CD14-positive monocyte (primary cell): ENCODE results near the gene YBX1. TPM values are rescaled to one million over a fixed set of nuclear protein-coding genes. Genes with fewer than 3 reads are reported as not detected.

ENCODE experiments used
- DNase-seq, 3 donors: peaks; one replicate each; pipeline ENCODE4 v3.0.0-alpha.2; 2011 to 2022
- H2AFZ ChIP-seq: 2 replicates; pipeline ENCODE4 v1.6.0; 2012; ENCODE audit warnings: mild to moderate bottlenecking, low read depth, low read length, inconsistent platforms; ENCODE audit not compliant: insufficient read depth, poor library complexity, severe bottlenecking
- H3K27ac ChIP-seq, 2 donors: 1 replicate in 1 of 2; 2 replicates in 1 of 2; pipeline ENCODE4 v1.5.1; 2012 to 2013; ENCODE audit warnings: low read length in 2 of 2, control low read depth in 1 of 2, inconsistent platforms in 1 of 2, low read depth in 1 of 2, mild to moderate bottlenecking in 1 of 2
- H3K27me3 ChIP-seq, 2 donors: one replicate each; pipeline versions ENCODE4 v1.6.0 to v1.6.1; 2011 to 2013; ENCODE audit warnings: low read length in 2 of 2; ENCODE audit not compliant: control insufficient read depth in 2 of 2, insufficient read depth in 2 of 2
- H3K36me3 ChIP-seq, 2 donors: replicated peaks in 1 of 2; 1 replicate in 1 of 2; 2 replicates in 1 of 2; pipeline versions ENCODE4 v1.5.1 to v1.6.1; 2012 to 2013; ENCODE audit warnings: low read length in 2 of 2, control low read depth in 1 of 2, inconsistent platforms in 1 of 2, mild to moderate bottlenecking in 1 of 2; ENCODE audit not compliant: insufficient read depth in 2 of 2, control insufficient read depth in 1 of 2
- H3K4me1 ChIP-seq, 2 donors: 1 replicate in 1 of 2; 2 replicates in 1 of 2; pipeline versions ENCODE4 v1.5.1 to v1.6.1; 2012 to 2013; ENCODE audit warnings: low read length in 2 of 2, control low read depth in 1 of 2, inconsistent platforms in 1 of 2, mild to moderate bottlenecking in 1 of 2, moderate library complexity in 1 of 2; ENCODE audit not compliant: insufficient read depth in 2 of 2, control insufficient read depth in 1 of 2
- H3K4me2 ChIP-seq: replicated peaks from 2 replicates; pipeline ENCODE3; 2012; ENCODE audit warnings: low read length, moderate library complexity, mild to moderate bottlenecking; ENCODE audit not compliant: poor library complexity, severe bottlenecking; ENCODE audit errors: extremely low read depth
- H3K4me3 ChIP-seq, 3 experiments: fragments of 200-600 bp in 1 of 3; sonication (generic) in 1 of 3; replicated peaks in 1 of 3; 1 replicate in 2 of 3; 2 replicates in 1 of 3; pipeline ENCODE4 v1.5.1; 2011 to 2013; ENCODE audit warnings: low read length in 3 of 3, mild to moderate bottlenecking in 3 of 3, control low read depth in 2 of 3, low read depth in 2 of 3, inconsistent platforms in 1 of 3, moderate library complexity in 1 of 3
- H3K79me2 ChIP-seq: 2 replicates; pipeline ENCODE4 v1.6.0; 2012; ENCODE audit warnings: mild to moderate bottlenecking, control low read depth, inconsistent platforms, low read length, moderate library complexity; ENCODE audit not compliant: insufficient read depth
- H3K9ac ChIP-seq: 2 replicates; pipeline ENCODE4 v1.6.0; 2017; ENCODE audit warnings: low read length, mild to moderate bottlenecking; ENCODE audit not compliant: insufficient read depth, poor library complexity, severe bottlenecking
- H3K9me3 ChIP-seq, 2 donors: replicated peaks in 1 of 2; 1 replicate in 1 of 2; 2 replicates in 1 of 2; pipeline versions ENCODE4 v1.5.1 to v1.6.1; 2012 to 2013; ENCODE audit warnings: low read length in 2 of 2, control low read depth in 1 of 2; ENCODE audit not compliant: control insufficient read depth in 1 of 2, insufficient read depth in 1 of 2
- H4K20me1 ChIP-seq: 2 replicates; pipeline ENCODE4 v1.6.0; 2012; ENCODE audit warnings: mild to moderate bottlenecking, low read length, control low read depth, moderate library complexity; ENCODE audit not compliant: insufficient read depth
- H3K27ac Mint-ChIP-seq, 7 donors: one replicate each; pipeline ENCODE4 v1.8.0; 2020; ENCODE audit warnings: mild to moderate bottlenecking in 7 of 7, mixed read lengths in 7 of 7, moderate library complexity in 6 of 7, inconsistent platforms in 2 of 7
- H3K27me3 Mint-ChIP-seq, 3 donors: one replicate each; pipeline ENCODE4 v1.8.0; 2021 to 2022; ENCODE audit warnings: low read depth in 3 of 3, mild to moderate bottlenecking in 3 of 3, mixed read lengths in 3 of 3, moderate library complexity in 3 of 3, inconsistent platforms in 1 of 3
- H3K36me3 Mint-ChIP-seq, 2 donors: one replicate each; pipeline ENCODE4 v1.8.0; 2020; ENCODE audit warnings: mixed read lengths in 2 of 2, inconsistent platforms in 1 of 2, mild to moderate bottlenecking in 1 of 2
- H3K4me1 Mint-ChIP-seq: one replicate; pipeline ENCODE4 v1.8.0; 2020; ENCODE audit warnings: mild to moderate bottlenecking, mixed read lengths
- H3K4me3 Mint-ChIP-seq, 2 donors: one replicate each; pipeline ENCODE4 v1.8.0; 2020; ENCODE audit warnings: mild to moderate bottlenecking in 2 of 2, mixed read lengths in 2 of 2, moderate library complexity in 1 of 2
- H3K9me3 Mint-ChIP-seq, 7 donors: one replicate each; pipeline ENCODE4 v1.8.0; 2020 to 2022; ENCODE audit warnings: mixed read lengths in 7 of 7, mild to moderate bottlenecking in 6 of 7, moderate library complexity in 6 of 7, inconsistent platforms in 2 of 7
- WGBS: methylation state at CpG from one replicate; pipeline ENCODE4 v1.1.5; 2013; ENCODE audit warnings: missing lambda C conversion rate; ENCODE audit not compliant: insufficient coverage; 5-methylcytosine and 5-hydroxymethylcytosine counted together
- intact Hi-C, 2 donors: fragments of 100-400 bp; cut with micrococcal nuclease; formaldehyde crosslinking; loops; one replicate each; pipeline versions ENCODE4 v1.15.0 to v1.15.1; 2023
- polyA plus RNA-seq, 3 donors: library from polyadenylated mRNA; depleted of rRNA in 1 of 3; unstranded in 2 of 3; stranded (reverse) in 1 of 3; fragments of 300-500 nt in 2 of 3; fragments of >200 nt in 1 of 3; fragmentation: Illumina TruSeq in 2 of 3; gene quantifications; 1 replicate in 2 of 3; 2 replicates in 1 of 3; pipeline ENCODE4 v1.2.3, GENCODE V29; 2012 to 2021
- TF ChIP-seq, protein P1 (sequence below): fragments of 200-600 bp; IDR thresholded peaks from one replicate; pipeline ENCODE4 v1.8.0; 2022; ENCODE audit warnings: antibody characterized with exemption, mild to moderate bottlenecking

YBX1 gene
- polyA plus RNA-seq, 3 donors, result 65.7 to 301 (median 70.2) TPM

DNA sequence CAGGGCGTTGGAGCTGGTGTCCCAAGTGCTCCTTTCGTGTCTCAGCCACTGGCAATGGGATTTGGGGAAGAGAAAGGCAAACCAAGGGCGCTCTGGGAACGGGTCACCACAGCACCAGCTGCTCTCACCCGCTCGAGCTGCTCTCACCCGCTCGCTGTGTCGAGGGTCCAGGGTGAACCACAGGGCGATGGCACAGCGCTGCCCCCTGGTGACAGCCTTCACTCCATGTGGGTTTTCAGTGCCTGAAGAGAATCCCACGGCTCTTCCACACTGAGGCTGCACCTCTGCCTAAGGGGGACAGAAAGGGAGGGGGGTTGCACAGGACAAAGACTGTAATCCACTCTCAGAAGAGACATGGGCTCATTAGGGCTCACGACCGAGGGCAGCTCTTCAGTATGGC is 64.9 kb downstream of the YBX1 start:
- Mint-ChIP-seq H3K4me1 (peaks cover 28% of the 10 kb centered on the region), H3K9me3 (peaks cover 0 to 6% (median 2%) of the 10 kb centered on the region in 7 donors), H3K27me3 (peaks cover 0 to 6% (median 2%) of the 10 kb centered on the region in 3 donors), H3K27ac (peak overlapping the region in 2 of 7 donors; percentile 19 to 41), H3K4me3 (no peak overlapping the region), H3K36me3 (peaks cover 39 to 59% of the 10 kb centered on the region in 2 donors)
- H4K20me1 ChIP-seq, result no peaks in the 10 kb centered on the region
- WGBS, result 48% methylated on average over 12 of the region's 14 CpGs
- H3K36me3 ChIP-seq, result peaks cover 32 to 54% of the 10 kb centered on the region in 2 donors
- TF ChIP-seq, protein P1, sequence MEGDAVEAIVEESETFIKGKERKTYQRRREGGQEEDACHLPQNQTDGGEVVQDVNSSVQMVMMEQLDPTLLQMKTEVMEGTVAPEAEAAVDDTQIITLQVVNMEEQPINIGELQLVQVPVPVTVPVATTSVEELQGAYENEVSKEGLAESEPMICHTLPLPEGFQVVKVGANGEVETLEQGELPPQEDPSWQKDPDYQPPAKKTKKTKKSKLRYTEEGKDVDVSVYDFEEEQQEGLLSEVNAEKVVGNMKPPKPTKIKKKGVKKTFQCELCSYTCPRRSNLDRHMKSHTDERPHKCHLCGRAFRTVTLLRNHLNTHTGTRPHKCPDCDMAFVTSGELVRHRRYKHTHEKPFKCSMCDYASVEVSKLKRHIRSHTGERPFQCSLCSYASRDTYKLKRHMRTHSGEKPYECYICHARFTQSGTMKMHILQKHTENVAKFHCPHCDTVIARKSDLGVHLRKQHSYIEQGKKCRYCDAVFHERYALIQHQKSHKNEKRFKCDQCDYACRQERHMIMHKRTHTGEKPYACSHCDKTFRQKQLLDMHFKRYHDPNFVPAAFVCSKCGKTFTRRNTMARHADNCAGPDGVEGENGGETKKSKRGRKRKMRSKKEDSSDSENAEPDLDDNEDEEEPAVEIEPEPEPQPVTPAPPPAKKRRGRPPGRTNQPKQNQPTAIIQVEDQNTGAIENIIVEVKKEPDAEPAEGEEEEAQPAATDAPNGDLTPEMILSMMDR, result peak; percentile 61
- H3K4me2 ChIP-seq, result no peak overlapping the region
- H3K27ac ChIP-seq, result peak overlapping the region in 1 of 2 donors; percentile 72
- no peaks in the 10 kb centered on the region for H3K9me3 ChIP-seq
- intact Hi-C loops, result loop anchor here in 1 of 2 donors (10.0 kb wide), 1 partner anchor 402 kb away; no protein-coding TSS in a partner anchor
- DNase-seq, result peak in 2 of 3 donors; percentile 7 to 9
- no peak overlapping the region for H3K4me3 ChIP-seq
- H3K79me2 ChIP-seq, result no peaks in the 10 kb centered on the region
- H2AFZ ChIP-seq, result no peak overlapping the region
- no peaks in the 10 kb centered on the region for H3K27me3 ChIP-seq
- no peak overlapping the region for H3K9ac ChIP-seq
- H3K4me1 ChIP-seq, result peaks cover 18% of the 10 kb centered on the region in 2 donors

DNA sequence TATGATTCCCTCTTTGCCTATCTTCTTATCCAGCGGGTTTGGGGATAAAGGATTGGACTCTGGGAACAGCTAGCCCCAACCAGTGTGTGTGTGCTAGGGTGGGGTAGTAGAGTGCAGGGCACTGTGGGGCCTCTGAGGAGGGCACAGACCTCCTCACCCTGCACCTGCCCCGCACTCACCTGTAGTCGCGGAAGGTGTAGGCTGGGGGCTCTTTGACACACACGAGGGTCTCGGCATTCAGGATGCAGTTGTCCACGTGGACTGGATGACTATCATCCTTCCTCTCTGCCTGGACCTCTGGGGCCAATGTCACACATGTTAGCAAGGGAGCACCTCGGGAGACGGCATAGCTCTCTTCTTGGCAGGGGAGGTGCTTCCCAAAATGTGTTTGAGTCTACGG is 65.8 kb downstream of the YBX1 start:
- H3K36me3 Mint-ChIP-seq, result peaks cover 46 to 68% of the 10 kb centered on the region in 2 donors
- H3K27me3 ChIP-seq, result no peaks in the 10 kb centered on the region
- no peaks in the 10 kb centered on the region for H4K20me1 ChIP-seq
- H3K27ac ChIP-seq, result peak overlapping the region; percentile 54 to 72
- no peak for DNase-seq
- H3K4me1 Mint-ChIP-seq, result peaks cover 28% of the 10 kb centered on the region
- intact Hi-C loops, result loop anchor here in 1 of 2 donors (10.0 kb wide), 1 partner anchor 403 kb away; no protein-coding TSS in a partner anchor
- TF ChIP-seq, protein P1, result no peak
- no peak overlapping the region for H3K9ac ChIP-seq
- peak overlapping the region in 6 of 7 donors; percentile 3 to 89 (median 61) for H3K27ac Mint-ChIP-seq
- peak overlapping the region in 1 of 3 experiments; percentile 28 for H3K4me3 ChIP-seq
- H3K36me3 ChIP-seq, result peaks cover 40 to 63% of the 10 kb centered on the region in 2 donors
- H2AFZ ChIP-seq, result no peak overlapping the region
- peaks cover 0 to 4% (median 2%) of the 10 kb centered on the region in 3 donors for H3K27me3 Mint-ChIP-seq
- WGBS, result 96% methylated on average over 8 of the region's 10 CpGs
- no peaks in the 10 kb centered on the region for H3K79me2 ChIP-seq
- peaks cover 0 to 6% (median 2%) of the 10 kb centered on the region in 7 donors for H3K9me3 Mint-ChIP-seq
- no peaks in the 10 kb centered on the region for H3K9me3 ChIP-seq
- no peak overlapping the region for H3K4me2 ChIP-seq
- H3K4me3 Mint-ChIP-seq, result peak overlapping the region in 1 of 2 donors; percentile 70
- H3K4me1 ChIP-seq, result peaks cover 18% of the 10 kb centered on the region in 2 donors
